GM12873 (cell line): ENCODE results near the gene KCNC4.

ENCODE experiments used
- CTCF ChIP-seq: IDR thresholded peaks from 2 replicates; pipeline ENCODE4 v1.5.1; 2012; ENCODE audit warnings: low read depth, mild to moderate bottlenecking, moderate library complexity, low read length, control low read depth; ENCODE audit not compliant: insufficient read depth; ENCODE audit errors: missing control alignments

Gene KCNC4

GRCh38 chr1:110223581-110223980 is 13.5 kb downstream of the KCNC4 start:
- no peak for TF ChIP-seq CTCF

GRCh38 chr1:110224240-110224995 is 14.3 kb downstream of the KCNC4 start:
- TF ChIP-seq CTCF = no peak

GRCh38 chr1:110225212-110225611 is 15.1 kb downstream of the KCNC4 start:
- no peak for TF ChIP-seq CTCF

GRCh38 chr1:110225756-110226404 is 15.8 kb downstream of the KCNC4 start:
- TF ChIP-seq CTCF = no peak

- no peak for TF ChIP-seq CTCF
Observed at GRCh38 chr1:110227774-110228173, 17.7 kb downstream of the KCNC4 start.

GRCh38 chr1:110228381-110228780 is 18.3 kb downstream of the KCNC4 start:
- no peak for TF ChIP-seq CTCF

- no peak for TF ChIP-seq CTCF
Observed at GRCh38 chr1:110228869-110229268, 18.8 kb downstream of the KCNC4 start.
